KOPT-K1 (cell line): ENCODE measurements around the gene SLC6A1.

Source experiments
- H3K27ac ChIP-seq: fragments of 200-600 bp; sonication (generic); 2 replicates; pipeline ENCODE4 v1.5.1; 2016; ENCODE audit warnings: antibody characterized with exemption, mild to moderate bottlenecking, low read depth, low read length; ENCODE audit not compliant: poor library complexity, severe bottlenecking
- H3K36me3 ChIP-seq: fragments of 200-600 bp; sonication (generic); 2 replicates; pipeline ENCODE4 v1.5.1; 2017; ENCODE audit warnings: antibody characterized with exemption, mild to moderate bottlenecking, low read length, moderate library complexity; ENCODE audit not compliant: insufficient read depth
- H3K9me3 ChIP-seq: fragments of 200-600 bp; sonication (generic); 2 replicates; pipeline ENCODE4 v1.5.1; 2017; ENCODE audit warnings: antibody characterized with exemption, low read length, mild to moderate bottlenecking; ENCODE audit not compliant: insufficient read depth, poor library complexity, severe bottlenecking

The SLC6A1 gene

DNA sequence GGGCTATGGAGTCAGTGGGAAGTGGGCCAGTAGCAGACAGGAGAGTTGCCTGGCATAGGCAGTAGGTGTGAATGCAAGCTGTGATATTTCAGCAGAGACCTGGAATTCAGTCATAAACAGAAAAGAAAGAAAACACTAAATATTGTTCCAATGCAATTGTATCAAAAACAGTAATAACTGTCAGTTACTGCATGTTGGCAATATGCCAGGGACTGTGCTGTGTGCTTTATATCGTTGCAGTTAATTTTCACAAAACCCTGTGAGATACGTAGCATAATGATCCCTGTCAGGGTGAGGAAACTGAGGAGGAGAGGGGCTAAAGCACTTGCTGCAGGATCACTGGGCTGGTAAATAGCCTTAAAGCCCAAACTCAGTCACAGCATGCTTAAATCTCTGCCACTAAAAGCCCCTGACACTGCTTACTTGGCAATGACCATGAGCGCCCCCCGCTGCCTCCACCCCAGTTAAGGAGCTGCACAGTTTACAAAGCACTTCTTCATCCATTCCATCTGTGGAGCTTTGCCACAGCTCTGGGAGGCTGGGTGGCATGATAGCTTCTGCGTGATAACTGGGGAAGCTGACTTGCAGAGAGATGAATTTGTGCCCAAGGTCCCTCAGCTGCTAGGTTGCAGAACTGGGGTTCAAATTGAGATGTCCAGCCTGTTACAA, 3.9 kb downstream of the SLC6A1 start:
- H3K27ac ChIP-seq, result no peak overlapping the region
- H3K9me3 ChIP-seq, result no peaks in the 10 kb centered on the region
- H3K36me3 ChIP-seq, result no peaks in the 10 kb centered on the region

GRCh38 chr3:10997196-10997595, 4.6 kb downstream of the SLC6A1 start:
- Histone ChIP-seq H3K9me3 (no peaks in the 10 kb centered on the region), H3K27ac (no peak overlapping the region), H3K36me3 (no peaks in the 10 kb centered on the region)

DNA sequence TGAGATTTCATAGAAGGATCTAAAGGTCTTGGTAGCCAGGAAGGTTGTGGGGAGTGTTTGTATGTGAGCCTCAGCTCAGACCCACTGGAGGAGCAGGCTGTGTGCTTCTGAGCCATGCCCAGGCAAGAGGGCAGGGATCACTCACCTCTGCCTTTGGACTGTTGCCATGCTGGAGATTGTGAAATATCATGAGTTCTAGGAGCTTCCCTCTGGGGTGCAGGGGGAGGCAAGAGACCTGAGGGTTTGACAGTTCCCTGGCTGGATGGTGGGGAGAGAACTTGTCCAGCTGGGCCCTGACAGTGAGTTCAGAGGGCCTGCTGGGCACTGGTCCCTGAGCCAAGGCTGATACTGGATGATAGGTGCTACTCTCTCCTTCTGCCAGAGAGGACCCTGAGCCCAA, 6.0 kb downstream of the SLC6A1 start:
- Histone ChIP-seq H3K27ac (no peak overlapping the region), H3K9me3 (no peaks in the 10 kb centered on the region), H3K36me3 (no peaks in the 10 kb centered on the region)

DNA sequence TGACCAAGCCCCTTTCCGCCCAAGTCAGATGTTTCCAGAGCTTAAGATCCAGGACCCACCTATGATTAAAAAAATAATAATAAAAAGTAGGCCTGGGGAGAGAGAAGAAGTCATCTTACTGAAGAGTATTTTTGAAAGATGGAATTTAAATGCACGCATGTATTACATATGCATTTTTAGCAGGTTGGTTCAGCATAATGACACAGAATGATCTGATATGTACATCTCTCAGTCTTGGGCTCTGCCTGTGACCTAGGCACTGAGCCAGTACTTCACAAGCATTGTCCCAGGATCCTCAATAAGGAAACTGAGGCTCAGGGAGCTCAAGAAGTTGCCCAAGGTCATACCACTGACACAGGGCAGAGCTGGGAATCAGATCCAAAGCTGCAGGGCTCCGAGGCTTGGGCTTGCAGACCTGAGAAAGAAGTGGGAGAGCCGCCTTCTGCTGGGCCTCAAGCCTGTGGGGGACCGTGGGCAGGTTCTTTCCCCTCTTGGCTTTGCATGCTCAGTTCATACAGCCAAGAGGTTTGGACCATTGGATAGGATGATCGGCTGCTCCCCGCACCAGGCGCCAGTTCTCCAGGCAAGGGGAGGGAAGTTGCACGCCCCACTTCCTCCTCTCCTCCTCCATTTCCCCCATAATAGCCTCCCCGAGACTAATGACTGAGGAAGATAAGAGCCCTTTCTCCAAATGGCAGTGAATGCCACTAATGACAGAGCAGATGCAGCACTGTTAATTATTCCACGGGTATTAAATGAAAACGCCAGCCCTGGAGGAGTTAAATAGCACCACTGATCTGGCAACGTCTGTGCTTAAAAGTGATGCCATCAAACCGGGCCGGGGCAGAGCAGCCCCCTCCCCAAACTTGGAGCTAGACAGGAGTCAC, 6.9 kb downstream of the SLC6A1 start:
- no peaks in the 10 kb centered on the region for H3K36me3 ChIP-seq
- H3K9me3 ChIP-seq, result no peaks in the 10 kb centered on the region
- H3K27ac ChIP-seq, result no peak overlapping the region

DNA sequence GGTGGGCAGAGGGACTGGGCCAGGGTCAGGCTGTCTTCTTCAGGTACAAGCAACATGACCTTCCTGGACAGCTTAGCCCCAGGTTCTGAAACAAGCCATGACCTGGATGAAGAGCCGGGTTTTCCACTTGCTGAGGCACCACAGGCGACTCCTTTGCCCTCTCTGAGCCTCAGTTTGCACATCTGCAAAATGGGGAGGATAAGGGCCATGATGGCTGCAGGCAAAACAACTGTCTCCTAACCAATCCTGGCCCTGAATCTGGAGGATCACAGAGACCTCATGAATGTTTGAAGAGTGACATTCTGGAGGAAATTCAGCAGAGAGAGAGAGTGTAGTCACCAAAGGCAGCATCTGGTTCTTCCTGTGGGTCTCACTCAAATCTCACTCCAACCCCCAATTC, 8.0 kb downstream of the SLC6A1 start:
- Histone ChIP-seq H3K36me3 (no peaks in the 10 kb centered on the region), H3K27ac (no peak overlapping the region), H3K9me3 (no peaks in the 10 kb centered on the region)

DNA sequence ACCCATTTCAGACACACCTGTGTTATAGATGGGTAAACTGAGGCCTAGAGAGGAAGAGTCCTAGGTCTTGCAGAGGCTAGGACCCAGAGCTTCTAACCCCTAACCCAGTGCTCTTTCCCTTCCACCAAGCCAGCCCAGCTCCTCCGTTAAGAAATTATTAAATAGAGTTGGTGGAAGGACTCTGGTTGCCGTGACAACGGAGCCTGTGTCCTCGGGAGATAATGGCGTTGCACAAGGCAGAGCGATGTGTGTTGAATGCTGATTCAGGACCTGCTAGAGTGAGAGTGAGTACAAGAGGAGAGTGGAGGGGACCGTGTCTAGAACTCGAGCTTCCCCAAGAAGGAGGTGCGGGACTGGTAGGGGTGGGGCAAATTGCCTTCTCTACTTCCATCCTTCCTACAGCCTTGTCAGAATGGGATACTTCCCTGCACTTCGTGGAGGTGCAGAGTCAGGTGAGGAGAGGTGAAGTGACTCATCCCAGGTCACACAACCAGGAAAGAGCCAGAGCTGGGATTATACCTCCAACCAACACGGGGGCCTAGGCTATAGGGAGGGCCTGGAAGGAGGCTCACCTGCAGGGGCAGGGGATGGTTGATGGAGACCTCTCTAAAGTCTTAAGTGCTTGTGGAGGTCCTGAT, 8.6 kb downstream of the SLC6A1 start:
- H3K36me3 ChIP-seq, result no peaks in the 10 kb centered on the region
- no peak overlapping the region for H3K27ac ChIP-seq
- H3K9me3 ChIP-seq, result no peaks in the 10 kb centered on the region

DNA sequence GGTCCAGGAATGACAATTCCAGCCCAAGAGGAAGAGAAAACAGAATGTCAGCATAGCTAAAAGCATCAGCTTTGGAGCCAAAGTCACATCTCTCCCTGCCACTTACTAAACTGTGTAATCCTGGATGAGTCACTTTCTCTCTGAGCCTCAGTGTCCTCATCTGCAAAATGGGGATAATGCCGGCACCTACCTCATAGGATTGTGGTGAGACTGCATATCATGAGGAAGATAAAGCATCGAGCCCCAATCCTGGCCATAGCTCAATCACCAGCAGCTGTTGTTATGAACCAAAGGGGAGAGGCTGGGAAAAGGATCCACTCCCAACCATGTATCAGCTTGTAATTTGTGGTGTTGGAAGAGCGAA, 9.1 kb downstream of the SLC6A1 start:
- Histone ChIP-seq H3K27ac (no peak overlapping the region), H3K36me3 (no peaks in the 10 kb centered on the region), H3K9me3 (no peaks in the 10 kb centered on the region)

GRCh38 chr3:11002371-11002807, 9.8 kb downstream of the SLC6A1 start:
- H3K27ac ChIP-seq, result no peak overlapping the region
- no peaks in the 10 kb centered on the region for H3K9me3 ChIP-seq
- no peaks in the 10 kb centered on the region for H3K36me3 ChIP-seq

- H3K36me3 ChIP-seq, result no peaks in the 10 kb centered on the region
- H3K9me3 ChIP-seq, result no peaks in the 10 kb centered on the region
- H3K27ac ChIP-seq, result no peak overlapping the region
Measured at GRCh38 chr3:11004563-11004962, 12.0 kb downstream of the SLC6A1 start.

DNA sequence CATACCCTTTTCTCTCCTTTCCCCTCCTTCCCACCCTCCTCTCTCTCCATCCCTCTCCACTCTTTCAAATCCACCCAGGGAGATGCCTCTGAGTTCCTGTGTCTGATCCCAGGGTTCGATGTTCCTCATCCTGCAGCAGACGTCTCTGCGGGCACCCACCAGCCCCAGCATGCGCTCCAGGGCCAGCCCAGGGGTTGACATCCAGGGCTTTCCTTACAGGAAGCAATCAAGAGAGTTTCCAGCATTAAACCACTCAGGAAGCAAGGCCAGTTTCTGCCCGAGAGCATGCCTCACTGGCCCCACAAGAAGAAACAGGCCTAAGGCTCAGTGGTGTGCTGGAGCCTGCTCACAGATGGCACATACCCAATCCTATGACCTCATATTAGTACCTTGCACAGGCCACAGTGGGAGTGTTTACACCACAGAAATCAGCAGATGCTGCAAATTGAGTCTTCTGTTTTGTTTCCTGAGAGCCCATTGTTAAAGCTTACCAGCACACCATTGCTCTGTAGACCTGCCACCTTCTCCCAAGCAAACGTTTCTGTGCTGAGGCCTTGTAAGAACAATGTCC, 13.2 kb downstream of the SLC6A1 start:
- H3K9me3 ChIP-seq, result no peaks in the 10 kb centered on the region
- no peak overlapping the region for H3K27ac ChIP-seq
- no peaks in the 10 kb centered on the region for H3K36me3 ChIP-seq

GRCh38 chr3:11006986-11007933, 14.7 kb downstream of the SLC6A1 start:
- no peaks in the 10 kb centered on the region for H3K9me3 ChIP-seq
- H3K27ac ChIP-seq, result no peak overlapping the region
- no peaks in the 10 kb centered on the region for H3K36me3 ChIP-seq

DNA sequence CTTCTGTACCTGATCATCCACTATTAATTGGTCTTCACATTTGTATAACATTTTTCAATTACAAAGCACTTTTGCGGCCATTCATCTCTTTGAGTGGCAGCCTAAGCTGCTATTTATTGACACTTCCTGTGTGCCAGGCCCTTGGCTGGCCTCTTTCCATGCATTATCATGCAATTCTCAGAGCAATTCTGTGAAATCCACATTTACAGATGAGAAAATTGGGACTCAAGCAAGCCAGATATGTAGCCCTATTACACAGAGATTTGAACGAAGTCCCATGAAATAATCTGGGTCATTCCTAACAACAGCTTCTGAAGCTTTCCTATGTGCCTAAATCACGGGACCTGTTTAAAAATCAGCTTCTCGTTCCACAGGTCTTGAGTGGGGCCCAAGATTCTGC, 17.4 kb downstream of the SLC6A1 start:
- Histone ChIP-seq H3K9me3 (no peaks in the 10 kb centered on the region), H3K27ac (no peak overlapping the region), H3K36me3 (no peaks in the 10 kb centered on the region)

GRCh38 chr3:11010426-11011165, 18.0 kb downstream of the SLC6A1 start:
- H3K27ac ChIP-seq, result no peak overlapping the region
- H3K36me3 ChIP-seq, result no peaks in the 10 kb centered on the region
- H3K9me3 ChIP-seq, result no peaks in the 10 kb centered on the region

DNA sequence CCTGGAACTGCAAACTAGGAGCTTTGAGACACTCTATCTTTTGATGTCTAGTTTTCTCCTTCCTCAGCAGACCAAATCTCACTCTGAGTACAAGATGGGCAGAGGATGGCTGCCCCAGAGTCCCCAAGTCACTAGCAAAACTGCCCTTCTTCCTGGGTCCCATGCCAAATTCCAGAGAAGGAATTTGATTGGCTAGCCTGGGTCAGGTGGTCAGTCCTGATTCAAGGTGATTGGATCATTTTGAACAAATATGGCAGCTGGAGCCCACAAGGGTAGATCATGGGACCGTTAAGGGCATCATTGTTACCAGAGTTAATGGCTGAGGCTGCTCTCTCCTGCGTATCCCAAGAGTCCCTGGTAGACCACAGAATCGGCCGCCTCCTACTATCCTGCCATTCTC, 21.7 kb downstream of the SLC6A1 start:
- Histone ChIP-seq H3K36me3 (no peaks in the 10 kb centered on the region), H3K9me3 (no peaks in the 10 kb centered on the region), H3K27ac (no peak overlapping the region)
